HG02642 (cell line): Measurements from ENCODE around the gene TNS3.
"Not testable (repeated sequence)": the region's sequence is repeated elsewhere in the genome, so short reads cannot be mapped to it uniquely, and the experiment has no call there.

Experiments
- ATAC-seq: cut with Tn5 transposase; IDR thresholded peaks from one replicate; pipeline ENCODE4 v1.9.1; 2021; ENCODE audit warnings: mild to moderate bottlenecking; ENCODE audit not compliant: unreplicated experiment, poor library complexity

Gene TNS3

DNA sequence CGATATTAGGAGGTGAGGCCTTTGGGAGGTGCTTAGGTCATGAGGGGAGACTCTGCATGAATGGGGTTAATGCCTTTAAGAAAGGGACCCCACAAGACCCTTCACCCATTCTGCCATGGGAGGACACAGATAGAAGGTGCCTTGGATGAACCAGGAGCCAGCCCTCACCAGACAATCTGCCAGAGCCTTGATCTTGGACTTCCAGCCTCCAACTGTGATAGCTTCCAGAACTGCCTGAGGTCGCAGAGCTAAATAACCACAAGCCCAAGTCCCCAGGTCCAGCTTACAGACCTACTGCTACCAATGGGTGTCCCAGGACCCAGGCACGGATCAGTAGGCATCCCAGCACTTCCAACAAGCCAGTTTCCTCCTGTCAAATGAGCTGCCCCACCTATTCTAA lies 37.5 kb downstream of the TNS3 start:
- no peak for ATAC-seq

DNA sequence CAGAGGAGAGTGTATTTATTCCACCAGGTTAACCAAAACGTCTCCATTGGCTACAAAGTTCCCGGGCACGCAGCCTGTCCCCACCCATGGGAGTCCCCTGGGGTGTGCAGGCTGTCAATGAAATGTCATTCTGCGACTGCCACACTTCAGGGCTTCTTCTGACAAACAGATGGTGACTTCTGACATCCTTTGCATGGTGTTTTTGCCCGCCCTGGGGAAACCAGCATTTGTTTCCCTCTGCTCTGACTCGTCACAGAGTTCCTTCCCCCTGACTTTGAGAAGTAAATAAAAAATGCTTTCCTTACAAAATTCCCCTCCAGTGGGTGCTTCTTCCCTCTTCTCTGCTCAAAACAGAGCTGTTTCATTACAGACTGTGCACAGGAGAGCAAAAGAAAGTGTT lies 38.2 kb downstream of the TNS3 start:
- no peak for ATAC-seq

DNA sequence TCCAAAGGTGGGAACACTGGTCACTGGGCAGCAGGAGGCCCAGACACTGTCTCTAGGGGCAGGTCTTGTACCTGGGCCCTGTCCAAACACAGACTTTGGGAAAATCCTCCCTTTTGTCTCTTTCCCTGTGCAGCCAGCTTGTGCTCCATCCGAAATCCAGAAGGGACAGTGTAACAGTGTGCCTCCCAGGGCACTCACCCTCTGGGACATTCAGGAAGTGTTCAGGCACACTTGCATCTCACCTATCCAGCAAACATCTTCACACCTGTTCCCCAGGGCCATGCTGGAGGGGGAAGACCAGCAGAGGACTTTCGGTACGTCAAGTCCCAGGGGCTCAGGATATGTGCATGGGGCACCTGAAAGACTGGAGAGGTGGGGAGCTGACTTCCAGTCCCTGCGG lies 38.9 kb downstream of the TNS3 start:
- ATAC-seq, result no peak

DNA sequence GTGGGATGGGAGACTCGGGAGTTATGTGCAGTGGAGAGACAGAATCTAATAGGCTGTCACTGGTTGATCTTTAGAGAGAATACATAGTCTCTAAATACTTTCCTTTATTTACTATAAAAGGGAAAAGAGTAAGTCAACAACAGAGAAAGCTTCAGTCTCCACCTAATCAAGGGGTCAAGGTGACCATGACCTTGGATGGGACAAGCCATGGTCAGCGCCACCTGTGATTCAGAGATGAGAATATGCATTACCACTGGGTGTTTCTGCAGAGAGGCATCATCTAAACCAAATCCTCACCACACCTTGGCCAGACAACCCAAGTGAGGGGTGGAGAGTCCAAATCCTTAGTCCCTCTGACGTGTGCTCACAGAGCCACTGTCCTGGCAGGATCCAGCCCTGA lies 39.9 kb downstream of the TNS3 start:
- no peak for ATAC-seq

DNA sequence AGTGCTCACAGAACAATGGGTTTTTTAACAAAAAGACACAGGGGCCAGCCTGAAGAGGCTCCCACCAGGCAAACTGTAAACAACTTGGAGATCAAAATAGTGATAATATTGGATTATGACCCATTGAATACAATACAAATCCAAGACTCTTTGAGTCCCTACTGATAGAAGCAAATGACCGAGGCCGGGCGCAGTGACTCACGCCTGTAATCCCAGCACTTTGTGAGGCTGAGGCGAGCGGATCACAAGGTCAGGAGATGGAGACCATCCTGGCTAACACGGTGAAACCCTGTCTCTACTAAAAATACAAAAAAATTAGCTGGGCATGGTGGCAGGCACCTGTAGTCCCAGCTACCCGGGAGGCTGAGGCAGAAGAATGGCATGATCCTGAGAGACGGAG lies 40.4 kb downstream of the TNS3 start:
- not testable (repeated sequence) for ATAC-seq

DNA sequence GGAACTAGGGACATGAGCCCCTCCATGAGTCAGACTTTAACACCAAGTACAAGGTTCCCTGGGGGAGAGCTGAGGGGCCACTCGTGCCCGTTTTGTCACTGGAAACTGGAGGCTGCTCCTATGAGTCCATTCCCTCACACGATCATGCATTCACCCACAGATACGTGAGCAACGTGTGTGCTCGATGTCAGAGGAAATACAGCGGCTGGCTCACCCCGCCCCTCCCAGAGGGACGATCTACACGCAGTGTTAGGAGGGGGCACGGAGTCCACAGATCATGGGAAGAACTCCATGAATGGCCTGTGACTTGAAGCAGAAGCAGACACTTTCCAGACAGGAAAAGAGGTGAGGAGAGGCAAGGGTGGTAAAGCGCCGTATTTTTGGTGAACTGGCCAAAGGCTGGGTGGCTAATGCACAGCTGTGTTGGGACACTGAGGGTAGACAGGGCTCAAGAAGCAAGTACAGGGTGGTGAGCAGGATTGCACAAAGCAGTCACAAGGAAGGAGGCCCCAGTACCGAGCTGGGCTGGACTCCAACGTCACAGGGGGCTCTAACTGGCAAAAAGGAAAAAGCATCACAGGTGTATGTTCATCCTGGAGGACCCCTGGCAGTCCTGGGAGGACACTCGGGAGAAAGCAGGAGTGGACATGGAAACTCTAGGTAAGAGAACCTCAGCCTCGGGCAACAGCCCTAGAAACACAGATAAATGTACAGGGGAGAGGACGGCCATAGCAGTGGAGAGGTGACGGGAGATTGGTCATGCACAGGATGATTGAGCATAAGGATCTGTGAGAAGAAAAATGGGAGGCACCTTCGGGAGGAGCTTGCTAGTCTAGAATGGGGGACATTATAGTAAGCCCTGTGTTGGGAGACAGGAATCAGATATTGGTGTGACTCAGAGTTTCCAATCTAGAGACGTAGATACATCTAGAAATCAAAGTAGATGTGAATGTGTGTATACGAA lies 41.2 kb downstream of the TNS3 start:
- no peak for ATAC-seq

DNA sequence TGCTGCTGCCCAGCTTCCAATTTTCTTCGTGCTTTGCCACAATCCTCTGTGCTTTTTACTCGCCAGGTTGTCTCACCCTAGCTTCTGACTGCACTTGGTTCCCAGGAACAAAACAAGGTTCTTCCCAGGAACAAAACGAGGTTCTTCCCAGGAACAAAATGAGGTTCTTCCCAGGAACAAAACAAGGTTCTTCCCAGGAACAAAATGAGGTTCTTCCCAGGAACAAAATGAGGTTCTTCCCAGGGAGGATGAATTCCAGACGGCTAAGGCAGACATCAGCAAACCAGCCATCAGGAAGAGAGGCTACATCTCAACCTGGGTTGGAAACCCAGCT lies 41.9 kb downstream of the TNS3 start:
- ATAC-seq, result no peak

DNA sequence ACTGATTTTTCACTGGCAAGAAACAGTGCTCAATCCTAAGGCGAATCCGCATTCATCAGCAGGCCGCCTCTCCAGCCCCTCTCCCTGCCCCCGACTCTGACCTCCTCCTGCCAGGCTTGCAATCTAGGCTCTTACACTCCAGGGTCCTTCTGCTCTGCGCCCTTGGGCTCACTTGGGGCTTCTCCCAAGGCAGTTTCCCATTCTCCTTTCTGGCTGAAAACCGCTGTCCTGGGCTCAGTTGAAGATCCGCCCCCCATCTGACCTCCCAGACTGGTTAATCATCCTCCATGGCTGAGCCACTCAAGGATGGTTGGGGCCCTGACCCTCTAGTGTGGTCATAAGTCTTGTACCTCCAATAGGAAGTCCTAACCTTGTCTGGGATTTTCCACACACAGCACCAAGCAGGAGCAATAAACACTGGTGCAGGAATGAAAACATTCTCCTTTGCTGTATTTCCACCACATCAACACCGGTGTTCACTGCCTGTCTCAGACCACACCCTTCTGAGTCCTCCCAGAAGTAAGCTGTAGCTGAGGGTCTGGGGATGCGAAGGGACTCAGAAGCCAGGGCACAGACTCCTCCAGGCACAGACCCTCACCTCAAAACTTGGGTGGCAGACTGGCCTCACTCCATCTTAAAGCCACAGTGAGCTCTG lies 42.4 kb downstream of the TNS3 start:
- ATAC-seq, result no peak

DNA sequence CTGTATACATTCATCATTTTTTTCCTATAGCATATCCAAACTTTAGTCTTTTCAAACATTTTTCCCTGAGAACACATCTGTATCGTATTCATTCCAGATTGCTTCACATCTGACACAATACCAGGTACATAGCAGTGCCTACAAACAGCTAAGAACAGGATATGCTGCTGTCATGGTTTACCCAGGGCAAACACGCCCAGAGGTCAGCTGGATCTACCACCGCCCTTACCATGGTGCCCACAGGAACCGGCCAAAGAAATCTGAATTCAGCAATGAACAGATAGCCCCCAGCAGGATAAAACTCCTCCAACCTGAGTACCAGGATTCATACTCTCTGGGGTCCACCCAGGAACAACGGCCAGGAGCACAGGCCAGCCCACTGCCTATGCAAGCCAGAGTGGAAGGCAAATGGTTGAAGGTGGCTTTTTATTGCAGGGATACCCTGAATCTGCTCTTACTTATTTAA lies 43.0 kb downstream of the TNS3 start:
- ATAC-seq, result no peak

DNA sequence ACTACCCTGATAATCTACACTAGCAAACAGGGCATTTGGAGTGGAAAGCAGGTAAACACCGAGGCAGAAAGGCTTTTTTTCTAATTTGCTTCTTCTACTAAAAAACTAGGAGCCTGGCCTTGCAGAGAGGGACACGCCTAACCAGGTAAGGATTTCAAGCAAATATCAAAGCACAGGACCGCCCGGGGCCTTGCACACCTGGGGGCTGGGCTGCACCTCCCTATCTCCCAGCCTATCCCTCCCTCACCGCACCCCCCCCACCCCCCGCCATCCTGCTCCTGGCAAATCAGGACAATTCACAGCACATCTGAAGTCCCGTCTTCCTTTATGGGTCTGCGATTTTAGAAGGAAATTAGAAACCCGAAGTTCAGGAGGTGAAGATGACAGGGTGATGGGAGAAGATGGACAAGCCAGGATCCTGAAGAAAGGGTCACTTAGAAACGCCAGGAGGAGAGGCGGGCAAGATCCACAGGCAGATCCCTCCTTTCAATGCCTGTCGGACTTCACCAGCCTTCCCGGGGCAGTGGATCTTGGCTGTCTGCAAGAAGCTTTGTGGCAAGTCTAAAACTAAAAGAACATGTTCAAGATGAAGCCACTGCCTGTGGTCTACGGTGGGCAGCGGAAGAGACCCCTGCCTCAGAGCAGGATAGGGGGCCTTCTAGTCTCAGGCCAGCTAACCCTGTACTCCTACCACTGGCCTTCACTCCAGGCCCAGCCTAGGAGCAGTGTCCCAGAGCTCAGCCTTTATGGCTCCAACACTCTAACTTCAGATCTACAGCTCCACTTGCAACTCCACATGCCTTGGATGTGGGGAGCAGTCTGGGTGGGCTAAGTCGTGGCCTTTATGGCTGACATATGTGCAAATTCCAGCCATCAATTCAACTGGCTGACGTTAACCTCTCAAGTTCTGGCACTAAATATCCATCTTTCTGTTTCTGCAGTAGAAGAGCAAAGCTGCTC lies 43.9 kb downstream of the TNS3 start:
- no peak for ATAC-seq

DNA sequence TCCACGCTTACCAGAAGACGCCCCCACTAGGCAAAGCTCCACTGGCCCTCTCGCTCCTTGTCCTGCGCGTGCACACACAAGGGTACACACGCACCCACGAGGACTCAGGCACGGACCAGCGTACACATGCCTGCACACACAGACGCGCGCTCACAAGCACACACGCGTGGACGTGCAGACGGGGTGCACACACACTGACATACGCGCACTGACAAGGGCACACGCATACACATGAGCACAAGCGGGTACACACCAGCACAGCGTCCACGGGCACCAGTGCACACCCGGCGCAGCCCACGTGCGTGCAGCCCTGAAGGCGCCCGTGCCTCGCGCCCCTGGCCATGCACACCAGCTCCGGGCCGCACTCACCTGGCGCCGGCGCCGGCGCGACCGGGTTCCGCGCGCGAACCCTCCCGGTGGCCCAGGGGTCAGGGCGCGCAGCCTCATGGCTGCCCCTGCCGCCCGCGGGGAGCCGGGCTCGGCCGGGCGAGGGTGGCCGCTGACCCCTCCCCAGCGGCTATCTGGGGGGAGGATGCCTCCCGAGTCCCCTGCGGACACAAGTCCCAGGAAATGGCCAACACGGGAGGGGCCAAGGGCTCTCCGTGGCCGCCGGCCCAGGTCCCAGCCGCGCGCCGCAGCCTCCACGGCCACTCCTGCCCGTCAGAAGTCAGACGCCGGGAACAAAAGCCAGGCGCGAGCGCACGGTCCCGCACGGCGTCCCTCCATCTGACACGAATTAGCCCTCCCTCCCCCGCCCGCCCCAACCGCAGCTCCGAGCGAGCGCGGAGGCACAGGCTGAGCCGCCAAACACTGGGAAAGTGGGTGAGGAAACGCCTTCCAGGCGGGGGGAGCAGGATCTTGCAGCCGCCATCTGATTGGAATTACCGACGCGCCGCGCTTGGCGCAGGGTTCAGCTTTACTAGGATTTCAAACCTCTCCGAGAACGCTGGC lies 45.0 kb downstream of the TNS3 start:
- no peak for ATAC-seq

DNA sequence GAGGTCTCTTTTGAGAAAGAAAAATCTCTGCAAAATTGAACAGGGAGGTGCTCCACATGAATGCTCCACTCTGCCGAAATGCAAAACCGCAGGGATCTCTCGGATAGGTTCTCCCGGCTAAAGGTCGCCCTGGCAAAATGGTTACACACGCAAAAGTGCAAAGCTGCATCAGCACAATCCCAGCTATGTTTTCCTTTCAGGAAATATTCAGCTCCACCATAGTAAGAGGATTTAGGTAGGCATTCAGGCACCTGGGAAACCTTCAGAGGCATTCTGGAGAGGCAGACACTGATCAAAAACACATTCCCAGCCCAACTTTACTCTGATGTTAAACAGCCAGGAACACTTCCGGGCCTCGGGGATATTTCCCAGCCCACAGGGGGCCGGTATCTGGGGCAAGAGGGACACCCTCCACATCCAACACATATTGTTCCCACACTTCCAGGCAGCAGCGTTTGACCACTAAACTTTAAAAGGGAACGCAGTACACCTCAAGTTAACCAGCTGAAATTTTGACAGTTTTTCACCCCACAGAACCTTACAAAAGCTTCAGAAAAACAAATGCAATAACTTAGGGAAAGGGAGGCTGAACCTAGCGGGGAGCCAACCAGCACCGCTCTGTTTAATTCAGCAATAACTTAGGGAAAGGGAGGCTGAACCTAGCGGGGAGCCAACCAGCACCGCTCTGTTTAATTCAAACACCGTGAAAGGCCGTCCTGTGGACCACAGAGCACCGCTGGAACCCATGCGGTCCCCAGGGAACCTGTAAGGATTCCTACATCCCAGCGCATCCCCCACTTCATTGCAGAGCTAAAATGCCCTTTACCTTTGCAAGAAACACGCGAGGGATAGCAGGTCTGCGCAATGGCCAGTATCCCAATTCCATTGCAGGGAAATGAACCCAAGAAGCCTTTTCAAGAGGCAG lies 45.9 kb downstream of the TNS3 start:
- ATAC-seq, result no peak

DNA sequence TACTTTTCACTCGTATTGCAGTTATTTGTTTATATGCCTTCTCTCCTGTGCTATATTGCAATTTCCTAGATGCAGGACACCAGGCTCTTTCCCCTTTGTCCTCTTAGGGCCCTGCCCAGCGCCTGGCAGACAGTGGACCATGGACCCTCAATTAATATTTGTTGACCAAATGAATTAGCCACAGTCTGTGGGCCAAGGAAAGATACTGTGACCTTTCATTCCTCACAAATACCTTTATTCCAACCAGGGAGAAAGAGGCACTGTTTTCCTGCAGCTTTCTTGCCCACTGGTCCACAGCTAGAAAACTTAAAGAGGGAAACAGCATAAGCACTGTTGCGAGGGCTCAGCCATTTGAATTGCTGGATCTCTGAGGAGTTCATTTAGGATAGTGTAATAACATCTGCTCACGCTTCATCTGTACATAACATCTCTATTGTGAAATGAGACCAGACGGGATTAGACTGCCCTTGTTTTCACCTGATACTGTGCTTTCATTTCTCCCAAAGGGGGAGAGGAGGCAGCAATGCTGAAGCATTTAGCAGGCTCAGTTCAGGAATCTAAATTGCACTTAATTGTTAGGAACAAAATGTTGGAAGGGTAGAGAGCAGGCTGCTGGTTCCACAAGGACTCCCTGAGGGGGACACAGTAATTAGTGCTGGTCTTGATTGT lies 46.7 kb downstream of the TNS3 start:
- ATAC-seq, result no peak

DNA sequence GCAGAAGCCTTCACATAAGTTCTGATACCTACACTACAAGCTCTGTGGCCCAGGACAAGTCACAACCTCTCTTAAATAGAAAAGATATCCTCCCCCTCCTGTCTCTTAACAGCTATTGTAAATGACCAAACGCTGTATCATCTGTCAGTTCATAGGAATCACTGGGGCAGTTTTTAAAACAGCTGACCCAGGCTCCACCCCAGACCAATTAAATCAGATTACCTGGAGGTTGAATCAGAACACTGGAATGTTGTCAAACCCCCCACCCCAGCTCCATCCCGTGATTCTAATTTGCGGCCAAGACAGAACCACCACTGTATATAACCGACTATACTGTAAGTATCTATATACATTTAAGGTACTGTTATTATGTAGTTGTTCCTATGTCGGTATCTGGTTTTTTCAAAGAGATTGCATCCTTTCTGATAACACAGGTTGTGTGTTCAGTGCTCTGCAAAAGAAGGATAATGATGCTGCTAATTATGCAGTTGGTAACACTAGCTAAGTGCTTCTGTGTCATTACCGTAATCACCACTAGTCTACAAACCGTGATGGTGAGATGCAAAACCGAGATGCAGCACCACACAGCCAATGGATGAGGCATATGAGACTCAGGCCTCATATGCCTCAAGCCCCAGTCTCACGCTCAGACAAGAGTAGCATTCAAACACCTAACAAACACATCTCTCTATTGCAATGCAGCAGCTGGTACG lies 47.4 kb downstream of the TNS3 start:
- no peak for ATAC-seq

DNA sequence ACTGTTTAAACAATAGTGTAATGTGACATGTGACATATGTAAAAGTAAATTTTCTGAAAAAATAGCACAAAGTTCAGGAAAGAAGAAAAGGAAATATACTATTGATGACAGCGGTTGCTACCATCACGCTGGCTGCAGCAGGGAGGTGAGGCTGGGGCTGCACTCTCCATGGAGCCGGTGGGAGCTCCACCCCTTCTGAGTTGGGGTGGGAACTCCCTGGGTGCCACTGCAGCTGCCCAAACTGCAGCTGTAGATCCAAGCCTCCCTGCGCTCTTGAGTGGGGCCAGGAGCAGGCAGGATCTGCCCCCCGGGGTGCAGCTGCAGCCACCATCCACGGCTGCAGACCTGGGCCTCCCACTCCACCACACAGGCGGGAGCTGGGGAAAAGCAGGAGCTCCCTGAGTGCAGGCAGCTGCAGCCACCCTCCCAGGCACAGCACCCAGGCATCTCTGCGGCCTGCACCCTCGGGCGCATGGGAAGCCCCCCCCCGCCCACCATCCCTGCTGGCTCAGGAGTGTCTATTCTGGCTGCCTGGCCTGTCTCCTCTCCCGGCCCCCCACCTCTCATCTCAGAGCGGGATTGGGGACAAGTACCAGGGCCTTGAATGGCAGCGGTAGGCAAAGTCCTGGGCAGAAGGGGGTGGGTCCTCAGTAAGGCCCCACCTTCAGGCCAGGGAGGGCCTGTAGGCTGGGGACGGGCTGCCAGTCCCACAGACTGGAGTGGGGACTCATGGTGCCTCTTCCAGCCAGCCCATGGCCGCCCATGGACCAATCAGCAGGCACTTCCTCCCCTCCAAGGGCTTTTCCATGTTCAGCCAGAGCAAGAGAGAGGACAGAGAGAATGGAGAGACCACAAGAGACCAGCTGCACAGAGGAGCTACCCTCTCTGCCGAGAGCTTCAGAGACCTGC lies 50.1 kb downstream of the TNS3 start:
- ATAC-seq, result no peak

DNA sequence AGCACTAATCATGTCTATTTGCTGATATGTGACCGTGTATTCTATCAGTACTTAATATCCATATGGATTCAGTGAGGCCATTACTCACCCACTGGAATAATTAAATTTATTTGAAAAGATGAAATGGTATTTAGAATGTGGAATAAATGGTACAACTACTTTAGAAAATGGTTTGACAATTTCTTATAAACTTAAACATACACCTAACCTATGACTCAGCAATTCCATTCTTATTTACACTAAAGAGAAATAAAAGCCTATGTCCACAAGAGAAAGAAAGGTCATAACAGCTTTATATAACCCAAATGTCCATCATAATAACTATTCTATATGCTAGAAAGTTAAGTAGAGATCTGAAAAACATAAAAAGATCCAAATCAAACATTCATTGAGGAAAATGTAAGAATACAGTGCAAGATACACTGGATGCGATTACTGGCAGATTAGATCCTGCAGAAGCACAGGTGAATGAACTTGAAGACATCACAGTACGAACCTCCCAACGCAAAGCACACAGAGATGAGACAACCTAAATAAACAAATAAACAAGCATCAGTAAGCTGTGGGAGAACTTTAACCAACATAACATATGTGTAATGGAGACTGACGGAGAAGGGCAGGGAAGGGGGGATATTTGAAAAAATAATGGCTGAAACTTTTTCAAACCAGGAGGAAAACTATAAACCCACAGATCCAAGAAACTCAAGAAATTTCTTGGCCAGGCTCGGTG lies 51.9 kb downstream of the TNS3 start:
- ATAC-seq, result no peak
